Measurements from ENCODE around the gene STRIT1.
"Not testable (repeated sequence)": the region's sequence is repeated elsewhere in the genome, so short reads cannot be mapped to it uniquely, and the experiment has no call there.

Gene STRIT1

DNA sequence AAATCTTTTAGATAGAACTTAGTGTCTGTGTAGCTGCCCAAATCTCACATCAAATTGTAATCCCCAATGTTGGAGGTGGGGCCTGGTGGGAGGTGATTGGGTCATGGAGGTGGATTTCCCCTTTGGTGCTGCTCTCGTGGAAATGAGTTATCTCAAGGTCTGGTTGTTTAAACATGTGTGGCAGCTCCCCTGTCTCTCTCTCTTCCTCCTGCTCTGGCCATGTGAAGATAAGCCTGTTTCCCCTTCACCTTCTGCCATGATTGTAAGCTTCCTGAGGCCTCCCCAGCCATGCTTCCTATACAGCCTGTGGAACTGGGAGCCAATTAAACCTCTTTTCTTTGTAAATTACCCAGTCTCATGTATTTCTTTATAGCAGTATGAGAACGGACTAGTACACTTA is 30.6 kb downstream of the STRIT1 start:
- not testable (repeated sequence) for DNase-seq

DNA sequence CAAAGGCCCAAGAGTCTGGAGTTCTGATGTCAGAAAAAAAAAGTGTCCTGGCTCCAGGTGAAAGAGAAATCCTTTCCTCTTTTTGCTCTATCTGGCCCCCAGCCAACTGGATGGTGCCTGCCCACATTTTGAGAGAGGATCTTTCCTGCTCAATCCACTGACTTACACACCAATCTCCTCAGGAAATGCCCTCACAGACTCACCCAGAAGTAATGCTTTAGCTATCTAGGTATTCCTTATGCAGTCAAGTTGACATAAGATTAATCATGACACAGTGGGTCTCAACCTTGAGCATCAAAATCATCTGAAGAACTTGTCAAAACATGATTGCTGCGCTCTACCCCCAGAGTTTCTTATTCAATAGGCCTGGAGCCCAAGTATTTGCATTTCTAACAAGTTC is 31.2 kb downstream of the STRIT1 start:
- DNase-seq, result no peak

DNA sequence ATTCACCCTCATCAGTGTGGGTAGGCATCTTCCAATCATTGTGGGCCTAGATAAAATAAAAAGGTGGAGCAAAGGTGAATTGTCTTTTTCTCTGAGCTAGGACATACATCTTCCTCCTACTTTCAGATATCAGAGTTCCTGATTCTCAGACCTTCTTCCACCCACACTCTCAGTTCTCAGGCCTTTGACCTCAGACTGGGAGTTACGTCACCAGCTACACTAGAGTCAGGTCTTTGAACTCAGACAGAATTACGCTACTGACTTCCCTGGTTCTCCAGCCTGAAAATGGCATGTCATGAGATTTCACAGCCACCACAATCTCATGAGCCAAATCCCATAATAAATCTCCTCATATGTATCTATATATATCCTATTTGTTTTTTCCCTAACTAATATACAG is 39.0 kb downstream of the STRIT1 start:
- no peak for DNase-seq

DNA sequence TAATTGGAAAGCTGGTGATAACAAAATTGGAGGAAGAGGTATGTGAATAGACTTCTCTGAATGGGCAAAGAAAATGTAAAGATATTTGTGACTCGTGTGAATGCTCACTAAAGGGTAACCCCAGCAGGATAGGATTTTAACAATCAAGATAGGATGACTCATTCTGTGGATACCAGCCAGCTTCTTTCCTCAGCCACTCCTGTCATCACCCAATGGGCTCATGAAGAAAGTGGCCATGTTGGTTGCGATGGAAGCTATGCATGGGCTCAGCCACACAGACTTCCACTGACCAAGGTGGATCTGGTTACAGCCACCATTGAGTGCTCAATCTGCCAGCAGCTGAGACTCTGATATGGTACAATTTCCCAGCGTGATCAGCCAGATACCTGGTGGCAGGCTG is 40.9 kb downstream of the STRIT1 start:
- DNase-seq, result no peak

- no peak for DNase-seq
These were observed 41.5 kb downstream of the STRIT1 start for GRCh38 chr3:155252021-155252420.

DNA sequence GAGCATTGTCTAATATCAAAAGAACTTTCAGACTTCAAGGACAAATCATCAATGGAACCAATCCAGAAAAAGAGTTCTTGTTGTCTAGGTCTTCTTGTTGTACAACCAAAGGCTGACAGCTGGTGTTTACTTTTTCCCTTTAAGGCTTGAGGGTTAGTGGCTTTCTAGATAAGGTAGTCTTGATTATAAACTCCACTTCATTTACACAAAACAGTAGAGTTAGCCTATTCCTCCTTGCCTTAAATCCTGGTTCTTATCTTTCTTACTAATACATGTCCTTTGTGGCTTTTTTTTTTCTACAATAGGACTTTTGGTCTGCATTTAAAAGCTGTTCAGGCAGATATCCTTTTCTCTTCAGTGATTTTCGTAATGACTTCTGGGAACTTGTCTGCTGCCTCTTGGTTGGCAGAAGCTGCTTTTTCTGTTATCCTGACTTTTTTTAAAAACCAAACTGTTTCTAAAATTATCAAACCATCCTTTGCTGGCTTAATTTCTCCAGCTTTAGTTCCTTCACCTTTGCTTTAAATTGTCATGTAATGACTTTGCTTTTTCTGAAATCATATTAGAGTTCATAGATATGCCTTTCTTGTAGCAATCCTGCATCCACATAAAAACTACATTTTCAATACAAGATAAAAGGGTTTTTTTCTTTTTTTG is 44.8 kb downstream of the STRIT1 start:
- DNase-seq, result no peak

DNA sequence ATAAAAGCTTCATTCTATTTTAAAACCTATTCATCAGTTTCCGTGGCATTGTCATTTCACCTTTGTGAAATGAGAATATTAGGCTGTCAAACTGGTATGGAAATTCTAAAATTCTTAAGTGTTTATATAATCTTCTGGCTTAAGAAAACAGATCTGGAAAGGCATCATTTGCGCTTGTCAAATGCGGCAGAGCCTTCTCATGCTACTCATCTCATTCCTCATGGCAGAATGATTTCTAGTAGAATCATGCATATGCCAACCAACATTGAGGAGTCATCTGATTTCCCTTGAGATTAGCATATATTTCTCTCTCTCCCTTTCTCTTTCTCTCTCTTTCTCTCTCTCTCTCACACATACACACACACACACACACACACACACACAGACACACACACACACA is 48.8 kb downstream of the STRIT1 start:
- DNase-seq, result no peak

- DNase-seq, result no peak
These were observed 49.3 kb downstream of the STRIT1 start for GRCh38 chr3:155244216-155244615.

- DNase-seq, result no peak
These were observed 50.0 kb downstream of the STRIT1 start for GRCh38 chr3:155243512-155243921.

DNA sequence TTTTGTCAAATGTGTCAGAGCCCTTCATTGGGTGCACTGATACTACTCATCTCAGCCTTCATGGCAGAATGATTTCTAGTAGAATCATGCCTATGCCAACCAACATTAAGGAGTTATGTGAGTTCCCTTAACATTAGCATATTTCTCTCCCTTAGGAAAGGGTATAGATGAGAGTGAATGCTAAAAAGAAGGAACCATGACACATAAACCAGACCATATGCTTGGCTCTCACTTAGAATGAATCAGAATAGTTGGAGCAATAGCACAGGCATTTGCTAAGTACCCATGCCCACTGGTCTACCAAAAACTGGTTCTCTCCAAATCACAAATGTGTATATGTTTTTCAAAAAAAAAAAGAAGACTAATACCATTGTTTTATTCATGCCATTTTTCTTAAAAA is 51.1 kb downstream of the STRIT1 start:
- no peak for DNase-seq

DNA sequence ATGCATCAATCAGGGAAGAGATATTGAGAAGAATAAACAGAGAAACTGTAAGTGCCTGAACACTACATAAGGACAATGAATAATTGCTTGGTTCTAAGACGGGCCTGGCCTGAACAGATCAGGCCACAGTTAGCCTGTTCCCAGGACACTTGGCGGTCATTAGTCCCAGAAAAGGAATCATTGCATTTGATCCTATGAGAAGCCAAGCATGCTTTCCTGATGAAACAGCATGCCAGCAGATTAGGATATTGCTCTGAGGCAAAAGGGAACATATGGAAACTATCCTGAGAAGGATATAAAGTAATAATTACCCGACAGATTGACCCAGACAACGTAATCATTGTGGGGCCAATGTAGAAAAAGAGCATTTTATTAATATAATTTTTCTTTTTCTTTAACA is 51.9 kb downstream of the STRIT1 start:
- no peak for DNase-seq
